OCI-LY3 (cell line): ENCODE measurements around the gene KCNAB3.

Source experiments
- H2AFZ ChIP-seq: fragments of 200-600, 300-600 bp; shearing (Covaris generic); 2 replicates; pipeline ENCODE4 v1.6.0; 2014; ENCODE audit warnings: antibody characterized with exemption, low read depth, low read length
- H3K27ac ChIP-seq: fragments of 200-600, 300-600 bp; sonication (generic); 2 replicates; pipeline ENCODE4 v1.5.1; 2014; ENCODE audit warnings: mild to moderate bottlenecking, low read length, moderate library complexity, mixed read lengths
- H3K27me3 ChIP-seq: fragments of 200-600, 300-600 bp; sonication (generic); 2 replicates; pipeline ENCODE4 v1.6.1; 2014; ENCODE audit warnings: low read depth, low read length, mixed read lengths
- H3K36me3 ChIP-seq: fragments of 200-600, 300-600 bp; sonication (generic); replicated peaks from 2 replicates; pipeline ENCODE3; 2014; ENCODE audit warnings: low read depth, low read length, mixed read lengths
- H3K4me1 ChIP-seq: fragments of 300-600, 200-600 bp; sonication (generic); 2 replicates; pipeline ENCODE4 v1.6.1; 2014; ENCODE audit warnings: low read length, mixed read lengths
- H3K4me2 ChIP-seq: fragments of 200-600, 300-600 bp; sonication (generic); 2 replicates; pipeline ENCODE4 v1.6.1; 2014; ENCODE audit warnings: low read length, mixed read lengths
- H3K4me3 ChIP-seq: fragments of 300-600, 200-600 bp; sonication (generic); 2 replicates; pipeline ENCODE4 v1.5.1; 2014; ENCODE audit warnings: antibody characterized with exemption, mild to moderate bottlenecking, low read length, moderate library complexity
- H3K79me2 ChIP-seq: fragments of 300-600, 200-600 bp; shearing (Covaris generic); 2 replicates; pipeline ENCODE4 v1.6.1; 2014; ENCODE audit warnings: mild to moderate bottlenecking, low read length, mixed read lengths
- H3K9ac ChIP-seq: fragments of 300-600, 200-600 bp; shearing (Covaris generic); 2 replicates; pipeline ENCODE4 v1.6.0; 2014; ENCODE audit warnings: mild to moderate bottlenecking, low read length, moderate library complexity
- H3K9me3 ChIP-seq: fragments of 200-600, 300-600 bp; shearing (Covaris generic); 2 replicates; pipeline ENCODE4 v1.6.1; 2014; ENCODE audit warnings: low read length, mixed read lengths; ENCODE audit not compliant: insufficient read depth
- H4K20me1 ChIP-seq: fragments of 200-600, 300-600 bp; sonication (generic); 2 replicates; pipeline ENCODE4 v1.6.1; 2016; ENCODE audit warnings: low read length, mixed read lengths; ENCODE audit not compliant: insufficient read depth
- EZH2phosphoT487 ChIP-seq: fragments of 200-600 bp; shearing (Covaris generic); IDR thresholded peaks from 2 replicates; pipeline ENCODE4 v1.6.1; 2018; ENCODE audit warnings: antibody characterized with exemption, mixed run types, low read depth
- TF ChIP-seq, protein P1 (sequence below): fragments of 200-600, 300-600 bp; sonication (generic); IDR thresholded peaks from 2 replicates; pipeline ENCODE4 v1.5.1; 2014; ENCODE audit warnings: antibody characterized with exemption, low read length, low read depth

Gene KCNAB3

DNA sequence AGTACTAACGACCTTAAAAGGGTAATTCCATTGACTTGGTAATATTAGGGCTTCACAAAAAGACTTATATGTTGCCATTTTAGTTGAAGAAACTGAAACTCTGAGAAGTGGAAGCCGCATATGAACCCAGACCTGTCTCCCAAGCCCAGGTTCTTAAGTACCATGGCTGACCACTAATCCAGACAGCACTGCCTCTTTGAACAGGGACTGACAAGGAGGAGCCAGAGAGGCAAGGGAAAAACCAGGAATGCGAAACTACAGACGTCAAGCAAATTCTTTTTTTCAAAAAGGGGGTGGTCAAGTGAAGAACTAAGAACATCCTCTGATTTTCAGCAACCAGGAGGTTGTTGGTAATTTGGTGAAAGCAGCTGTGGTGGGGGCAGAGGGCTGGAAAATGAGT is 56.6 kb downstream of the KCNAB3 start:
- Histone ChIP-seq H3K9ac (no peak overlapping the region), H2AFZ (no peak overlapping the region), H3K4me3 (no peak overlapping the region), H3K4me2 (no peak overlapping the region), H3K27me3 (no peaks in the 10 kb centered on the region), H3K36me3 (no peaks in the 10 kb centered on the region), H3K27ac (no peak overlapping the region), H3K9me3 (no peaks in the 10 kb centered on the region), H3K79me2 (no peaks in the 10 kb centered on the region), H4K20me1 (no peaks in the 10 kb centered on the region), H3K4me1 (no peaks in the 10 kb centered on the region)
- no peak for TF ChIP-seq EZH2phosphoT487
- TF ChIP-seq, protein P1, sequence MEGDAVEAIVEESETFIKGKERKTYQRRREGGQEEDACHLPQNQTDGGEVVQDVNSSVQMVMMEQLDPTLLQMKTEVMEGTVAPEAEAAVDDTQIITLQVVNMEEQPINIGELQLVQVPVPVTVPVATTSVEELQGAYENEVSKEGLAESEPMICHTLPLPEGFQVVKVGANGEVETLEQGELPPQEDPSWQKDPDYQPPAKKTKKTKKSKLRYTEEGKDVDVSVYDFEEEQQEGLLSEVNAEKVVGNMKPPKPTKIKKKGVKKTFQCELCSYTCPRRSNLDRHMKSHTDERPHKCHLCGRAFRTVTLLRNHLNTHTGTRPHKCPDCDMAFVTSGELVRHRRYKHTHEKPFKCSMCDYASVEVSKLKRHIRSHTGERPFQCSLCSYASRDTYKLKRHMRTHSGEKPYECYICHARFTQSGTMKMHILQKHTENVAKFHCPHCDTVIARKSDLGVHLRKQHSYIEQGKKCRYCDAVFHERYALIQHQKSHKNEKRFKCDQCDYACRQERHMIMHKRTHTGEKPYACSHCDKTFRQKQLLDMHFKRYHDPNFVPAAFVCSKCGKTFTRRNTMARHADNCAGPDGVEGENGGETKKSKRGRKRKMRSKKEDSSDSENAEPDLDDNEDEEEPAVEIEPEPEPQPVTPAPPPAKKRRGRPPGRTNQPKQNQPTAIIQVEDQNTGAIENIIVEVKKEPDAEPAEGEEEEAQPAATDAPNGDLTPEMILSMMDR = no peak
